Measurements from ENCODE around the gene PPHLN1.

PPHLN1 gene

GRCh38 chr12:42463671-42464070 lies 137.7 kb downstream of the PPHLN1 start:
- H3K4me3 Mint-ChIP-seq, result no peak overlapping the region

GRCh38 chr12:42468341-42468821 lies 142.4 kb downstream of the PPHLN1 start:
- H3K36me3 Mint-ChIP-seq (ENCODE audit: low read depth), result no peaks in the 10 kb centered on the region
- H3K4me1 Mint-ChIP-seq (ENCODE audit: low read depth), result peaks cover 28% of the 10 kb centered on the region
- H3K27ac Mint-ChIP-seq, result peak overlapping the region; percentile 62
- peaks cover 46% of the 10 kb centered on the region for H3K27me3 Mint-ChIP-seq
- H3K4me3 Mint-ChIP-seq, result no peak overlapping the region
- no peaks in the 10 kb centered on the region for H3K9me3 Mint-ChIP-seq

More at GRCh38 chr12:42463671-42464070, 137.7 kb downstream of the PPHLN1 start:
- peaks cover 6% of the 10 kb centered on the region for H3K4me1 Mint-ChIP-seq (ENCODE audit: low read depth)
- no peaks in the 10 kb centered on the region for H3K9me3 Mint-ChIP-seq
- no peak overlapping the region for H3K27ac Mint-ChIP-seq
- peaks cover 25% of the 10 kb centered on the region for H3K27me3 Mint-ChIP-seq
- peaks cover 5% of the 10 kb centered on the region for H3K36me3 Mint-ChIP-seq (ENCODE audit: low read depth)

GRCh38 chr12:42468921-42469320 lies 143.0 kb downstream of the PPHLN1 start:
- Mint-ChIP-seq H3K4me3 (peak overlapping the region; percentile 73), H3K9me3 (no peaks in the 10 kb centered on the region), H3K27ac (no peak overlapping the region), H3K4me1 (ENCODE audit: low read depth) (peaks cover 32% of the 10 kb centered on the region), H3K27me3 (peaks cover 46% of the 10 kb centered on the region), H3K36me3 (ENCODE audit: low read depth) (no peaks in the 10 kb centered on the region)

GRCh38 chr12:42469355-42470175 lies 143.6 kb downstream of the PPHLN1 start:
- Mint-ChIP-seq H3K27ac (no peak overlapping the region), H3K4me1 (ENCODE audit: low read depth) (peaks cover 35% of the 10 kb centered on the region)

GRCh38 chr12:42472376-42472775 lies 146.4 kb downstream of the PPHLN1 start:
- no peak overlapping the region for H3K27ac Mint-ChIP-seq
- H3K4me1 Mint-ChIP-seq (ENCODE audit: low read depth), result peaks cover 43% of the 10 kb centered on the region
- H3K36me3 Mint-ChIP-seq (ENCODE audit: low read depth), result no peaks in the 10 kb centered on the region
- H3K4me3 Mint-ChIP-seq, result no peak overlapping the region
- peaks cover 45% of the 10 kb centered on the region for H3K27me3 Mint-ChIP-seq
- H3K9me3 Mint-ChIP-seq, result no peaks in the 10 kb centered on the region

More at GRCh38 chr12:42469355-42470175, 143.6 kb downstream of the PPHLN1 start:
- Mint-ChIP-seq H3K4me3 (peak overlapping the region; percentile 73), H3K9me3 (no peaks in the 10 kb centered on the region), H3K27me3 (peaks cover 49% of the 10 kb centered on the region), H3K36me3 (ENCODE audit: low read depth) (no peaks in the 10 kb centered on the region)

GRCh38 chr12:42473130-42473529 lies 147.2 kb downstream of the PPHLN1 start:
- Mint-ChIP-seq H3K4me1 (ENCODE audit: low read depth) (peaks cover 43% of the 10 kb centered on the region), H3K36me3 (ENCODE audit: low read depth) (no peaks in the 10 kb centered on the region), H3K27me3 (peaks cover 44% of the 10 kb centered on the region), H3K27ac (no peak overlapping the region), H3K4me3 (no peak overlapping the region), H3K9me3 (no peaks in the 10 kb centered on the region)

GRCh38 chr12:42473561-42473960 lies 147.6 kb downstream of the PPHLN1 start:
- H3K4me3 Mint-ChIP-seq, result no peak overlapping the region
- H3K27ac Mint-ChIP-seq, result no peak overlapping the region
- no peaks in the 10 kb centered on the region for H3K36me3 Mint-ChIP-seq (ENCODE audit: low read depth)
- H3K4me1 Mint-ChIP-seq (ENCODE audit: low read depth), result peaks cover 39% of the 10 kb centered on the region
- no peaks in the 10 kb centered on the region for H3K9me3 Mint-ChIP-seq
- peaks cover 40% of the 10 kb centered on the region for H3K27me3 Mint-ChIP-seq

- H3K4me3 Mint-ChIP-seq, result no peak overlapping the region
Observed at GRCh38 chr12:42474391-42474790, 148.4 kb downstream of the PPHLN1 start.

GRCh38 chr12:42475106-42475505 lies 149.1 kb downstream of the PPHLN1 start:
- peaks cover 40% of the 10 kb centered on the region for H3K27me3 Mint-ChIP-seq
- no peaks in the 10 kb centered on the region for H3K36me3 Mint-ChIP-seq (ENCODE audit: low read depth)
- H3K4me1 Mint-ChIP-seq (ENCODE audit: low read depth), result peaks cover 24% of the 10 kb centered on the region
- no peaks in the 10 kb centered on the region for H3K9me3 Mint-ChIP-seq
- peak overlapping the region; percentile 26 for H3K27ac Mint-ChIP-seq
- H3K4me3 Mint-ChIP-seq, result no peak overlapping the region

More at GRCh38 chr12:42474391-42474790, 148.4 kb downstream of the PPHLN1 start:
- no peaks in the 10 kb centered on the region for H3K9me3 Mint-ChIP-seq
- H3K27me3 Mint-ChIP-seq, result peaks cover 37% of the 10 kb centered on the region
- H3K4me1 Mint-ChIP-seq (ENCODE audit: low read depth), result peaks cover 30% of the 10 kb centered on the region
- H3K27ac Mint-ChIP-seq, result no peak overlapping the region
- H3K36me3 Mint-ChIP-seq (ENCODE audit: low read depth), result no peaks in the 10 kb centered on the region

- no peak overlapping the region for H3K4me3 Mint-ChIP-seq
- H3K9me3 Mint-ChIP-seq, result no peaks in the 10 kb centered on the region
- peaks cover 21% of the 10 kb centered on the region for H3K4me1 Mint-ChIP-seq (ENCODE audit: low read depth)
- H3K36me3 Mint-ChIP-seq (ENCODE audit: low read depth), result no peaks in the 10 kb centered on the region
- no peak overlapping the region for H3K27ac Mint-ChIP-seq
- peaks cover 50% of the 10 kb centered on the region for H3K27me3 Mint-ChIP-seq
Observed at GRCh38 chr12:42477941-42478340, 152.0 kb downstream of the PPHLN1 start.

- Mint-ChIP-seq H3K9me3 (no peaks in the 10 kb centered on the region), H3K4me3 (no peak overlapping the region), H3K27ac (no peak overlapping the region), H3K4me1 (ENCODE audit: low read depth) (peaks cover 12% of the 10 kb centered on the region), H3K27me3 (peaks cover 65% of the 10 kb centered on the region), H3K36me3 (ENCODE audit: low read depth) (no peaks in the 10 kb centered on the region)
Observed at GRCh38 chr12:42481368-42481767, 155.4 kb downstream of the PPHLN1 start.

- no peaks in the 10 kb centered on the region for H3K9me3 Mint-ChIP-seq
- no peaks in the 10 kb centered on the region for H3K36me3 Mint-ChIP-seq (ENCODE audit: low read depth)
- peaks cover 12% of the 10 kb centered on the region for H3K4me1 Mint-ChIP-seq (ENCODE audit: low read depth)
- H3K27me3 Mint-ChIP-seq, result peaks cover 68% of the 10 kb centered on the region
- no peak overlapping the region for H3K27ac Mint-ChIP-seq
- H3K4me3 Mint-ChIP-seq, result peak overlapping the region; percentile 83
Observed at GRCh38 chr12:42482041-42482747, 156.2 kb downstream of the PPHLN1 start.

GRCh38 chr12:42482748-42483520 lies 157.0 kb downstream of the PPHLN1 start:
- Mint-ChIP-seq H3K27me3 (peaks cover 72% of the 10 kb centered on the region), H3K9me3 (no peaks in the 10 kb centered on the region), H3K27ac (no peak overlapping the region), H3K36me3 (ENCODE audit: low read depth) (no peaks in the 10 kb centered on the region), H3K4me1 (ENCODE audit: low read depth) (peaks cover 12% of the 10 kb centered on the region), H3K4me3 (peak overlapping the region; percentile 83)

GRCh38 chr12:42483521-42483790 lies 157.5 kb downstream of the PPHLN1 start:
- H3K9me3 Mint-ChIP-seq, result no peaks in the 10 kb centered on the region
- no peaks in the 10 kb centered on the region for H3K36me3 Mint-ChIP-seq (ENCODE audit: low read depth)
- peaks cover 12% of the 10 kb centered on the region for H3K4me1 Mint-ChIP-seq (ENCODE audit: low read depth)
- H3K27me3 Mint-ChIP-seq, result peaks cover 77% of the 10 kb centered on the region
- peak overlapping the region; percentile 82 for H3K4me3 Mint-ChIP-seq
- no peak overlapping the region for H3K27ac Mint-ChIP-seq

- Mint-ChIP-seq H3K4me3 (no peak overlapping the region), H3K27ac (no peak overlapping the region), H3K36me3 (ENCODE audit: low read depth) (no peaks in the 10 kb centered on the region), H3K9me3 (no peaks in the 10 kb centered on the region), H3K4me1 (ENCODE audit: low read depth) (peaks cover 12% of the 10 kb centered on the region), H3K27me3 (peaks cover 68% of the 10 kb centered on the region)
Observed at GRCh38 chr12:42484996-42485395, 159.0 kb downstream of the PPHLN1 start.
